Measurements from ENCODE around the gene AMPD2. TPM values are rescaled to one million over a fixed set of nuclear protein-coding genes. Genes with fewer than 3 reads are reported as not detected.

AMPD2 gene
- total RNA-seq: 79.3 and 98.5 TPM in 2 replicates

GRCh38 chr1:109619576-109620400, at the start of gene AMPD2, which contains the start of gene GNAT2:
AMPD2 (plus strand) TSS chr1:109619837; CDS start chr1:109621176, 1,339 bp downstream.
GNAT2 (minus strand) TSS chr1:109619616; CDS start chr1:109612870, 6,746 bp downstream.

DNA sequence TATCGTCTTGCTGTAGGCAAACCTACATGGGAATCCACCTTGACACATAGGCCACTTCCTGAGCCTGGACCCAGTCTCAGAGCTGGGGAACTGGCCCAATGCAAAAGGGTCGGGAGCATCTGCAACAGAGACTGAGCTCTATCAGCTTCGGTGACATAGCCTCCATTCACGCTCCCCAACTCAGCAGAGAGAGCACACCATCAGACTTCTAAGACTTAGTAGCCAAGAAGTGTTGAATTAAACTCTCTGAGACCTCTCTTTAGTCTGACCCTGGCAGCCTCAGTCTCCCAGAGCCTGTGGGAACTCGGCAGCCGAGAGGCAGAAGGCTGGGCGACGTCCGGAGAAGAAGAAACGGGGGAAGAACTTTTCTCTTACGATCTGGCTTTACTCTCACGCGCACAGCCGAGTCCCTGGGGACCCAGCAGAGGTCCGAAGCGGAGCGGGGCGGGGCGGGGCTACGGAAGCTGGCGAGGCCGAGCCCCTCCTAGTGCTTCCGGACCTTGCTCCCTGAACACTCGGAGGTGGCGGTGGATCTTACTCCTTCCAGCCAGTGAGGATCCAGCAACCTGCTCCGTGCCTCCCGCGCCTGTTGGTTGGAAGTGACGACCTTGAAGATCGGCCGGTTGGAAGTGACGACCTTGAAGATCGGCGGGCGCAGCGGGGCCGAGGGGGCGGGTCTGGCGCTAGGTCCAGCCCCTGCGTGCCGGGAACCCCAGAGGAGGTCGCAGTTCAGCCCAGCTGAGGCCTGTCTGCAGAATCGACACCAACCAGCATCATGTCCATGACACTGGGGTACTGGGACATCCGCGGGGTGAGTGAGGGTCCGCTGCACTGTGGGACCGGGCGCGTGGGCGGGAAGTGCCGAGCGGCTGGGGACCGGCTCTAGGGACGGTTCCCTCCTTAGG, 36.2 kb downstream of the AMPD2 start, which contains the start of gene GSTM4:
Gene GSTM4, plus strand, starts transcription at position 485 of the 905 bp plus-strand sequence. Its CDS starts 291 bp downstream, at position 776.

GRCh38 chr1:109667452-109668122, 48.0 kb downstream of the AMPD2 start, which contains the start of gene GSTM2:
GSTM2 (plus strand) TSS chr1:109668057; CDS start chr1:109668116, 59 bp downstream.

Other genes starting within 250 kb of the AMPD2 start
- 9.2 and 10.8 TPM in 2 replicates for gene SORT1, start 221.9 kb upstream of the AMPD2 start, total RNA-seq
- gene PSMA5, start 193.4 kb upstream of the AMPD2 start, total RNA-seq: 60.3 and 61.0 TPM in 2 replicates
- 0.53 and 1.7 TPM in 2 replicates for gene SYPL2, start 153.3 kb upstream of the AMPD2 start, total RNA-seq
- 3.0 and 4.0 TPM in 2 replicates for gene ATXN7L2, start 135.9 kb upstream of the AMPD2 start, total RNA-seq
- 5.5 and 6.1 TPM in 2 replicates for gene CYB561D1, start 125.7 kb upstream of the AMPD2 start, total RNA-seq
- gene AMIGO1, start 110.1 kb upstream of the AMPD2 start, total RNA-seq: 0.58 and 0.89 TPM in 2 replicates
- gene GPR61, start 80.0 kb upstream of the AMPD2 start, total RNA-seq: not detected in 2 replicates
- gene GNAI3, start 71.2 kb upstream of the AMPD2 start, total RNA-seq: 11.2 and 13.1 TPM in 2 replicates
- under 0.01 and 0.89 TPM in 2 replicates for gene GNAT2, start 221 bp upstream of the AMPD2 start, total RNA-seq
- gene GSTM4, start 36.3 kb downstream of the AMPD2 start, total RNA-seq: 23.7 and 37.8 TPM in 2 replicates
- gene GSTM2, start 48.2 kb downstream of the AMPD2 start, total RNA-seq: 19.3 and 22.0 TPM in 2 replicates
- 31.0 and 32.3 TPM in 2 replicates for gene GSTM1, start 68.0 kb downstream of the AMPD2 start, total RNA-seq
- gene GSTM5, start 92.4 kb downstream of the AMPD2 start, total RNA-seq: 2.9 and 8.5 TPM in 2 replicates
- 47.9 and 50.7 TPM in 2 replicates for gene GSTM3, start 121.2 kb downstream of the AMPD2 start, total RNA-seq
- not detected in 2 replicates for gene EPS8L3, start 144.1 kb downstream of the AMPD2 start, total RNA-seq

All from myometrial cell (primary cell).